Skeletal muscle satellite cell (primary cell): ENCODE results near the gene SPOCK2.

ENCODE experiments used
- H3K27me3 ChIP-seq: 2 replicates; pipeline ENCODE4 v1.7.0; 2013; ENCODE audit warnings: low read length; ENCODE audit not compliant: control insufficient read depth, insufficient read depth
- H3K36me3 ChIP-seq: 2 replicates; pipeline ENCODE4 v1.7.0; 2013; ENCODE audit warnings: mild to moderate bottlenecking, control low read depth, low read length; ENCODE audit not compliant: insufficient read depth
- H3K4me1 ChIP-seq: 2 replicates; pipeline ENCODE4 v1.7.0; 2013; ENCODE audit warnings: low read length; ENCODE audit not compliant: control insufficient read depth, insufficient read depth
- H3K4me2 ChIP-seq: 2 replicates; pipeline ENCODE4 v1.7.0; 2013; ENCODE audit warnings: mild to moderate bottlenecking, low read length
- H3K4me3 ChIP-seq: 2 replicates; pipeline ENCODE4 v1.7.0; 2013; ENCODE audit warnings: low read length
- H3K9ac ChIP-seq: 2 replicates; pipeline ENCODE4 v1.7.0; 2013; ENCODE audit warnings: mild to moderate bottlenecking, low read depth, low read length, moderate library complexity
- H3K9me3 ChIP-seq: replicated peaks from 2 replicates; pipeline ENCODE4 v1.7.0; 2013; ENCODE audit warnings: mild to moderate bottlenecking, control low read depth, low read length

Gene SPOCK2

GRCh38 chr10:72074574-72075375, 13.6 kb downstream of the SPOCK2 start:
- H3K4me3 ChIP-seq: no peak overlapping the region
- no peaks in the 10 kb centered on the region for H3K36me3 ChIP-seq
- no peaks in the 10 kb centered on the region for H3K9me3 ChIP-seq
- H3K27me3 ChIP-seq: peaks cover 7% of the 10 kb centered on the region
- no peaks in the 10 kb centered on the region for H3K4me1 ChIP-seq
- H3K4me2 ChIP-seq: no peak overlapping the region
- H3K9ac ChIP-seq: no peak overlapping the region

DNA sequence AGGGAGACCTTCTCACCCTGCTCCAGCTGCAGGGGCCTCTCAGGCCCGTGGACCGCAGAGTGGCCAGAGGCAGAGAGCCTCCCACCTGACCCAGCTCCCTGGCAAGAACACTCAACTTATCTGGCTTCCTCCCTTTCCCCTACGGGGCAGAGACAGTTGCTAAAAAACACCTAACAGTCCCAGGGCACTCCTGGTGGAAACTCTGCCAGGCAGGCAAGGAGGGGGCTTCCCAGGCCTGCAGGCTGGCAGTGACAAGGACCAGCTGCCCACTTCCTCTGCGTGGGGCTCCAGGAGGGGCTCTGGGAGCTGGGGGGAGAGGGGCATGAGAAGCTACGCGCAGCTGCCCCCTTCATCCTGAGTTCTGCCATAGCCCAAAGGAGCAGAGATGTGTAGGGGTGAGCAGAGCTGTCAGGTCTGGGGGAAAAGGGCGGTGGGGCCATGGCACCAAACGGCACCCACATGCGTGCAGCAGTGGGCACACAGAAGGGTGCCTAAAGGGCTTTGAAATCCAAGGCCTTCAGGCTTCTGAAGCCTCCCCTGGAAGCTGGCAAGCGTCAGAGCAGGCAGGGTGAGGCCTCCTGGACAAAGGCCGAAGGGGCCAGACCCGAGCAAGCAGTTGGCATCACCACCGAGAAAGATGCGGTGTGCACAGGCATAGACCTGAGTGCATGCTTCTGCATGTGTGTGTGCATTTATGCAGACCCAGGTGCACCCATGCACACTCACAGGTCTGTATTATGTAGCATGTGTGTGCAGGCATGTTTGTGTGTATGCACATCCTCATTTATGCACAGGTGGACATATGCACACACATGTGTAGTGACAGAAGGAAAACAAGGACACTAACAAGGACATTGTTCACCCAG, 14.4 kb downstream of the SPOCK2 start:
- Histone ChIP-seq H3K4me1 (peaks cover 1% of the 10 kb centered on the region), H3K36me3 (no peaks in the 10 kb centered on the region)

DNA sequence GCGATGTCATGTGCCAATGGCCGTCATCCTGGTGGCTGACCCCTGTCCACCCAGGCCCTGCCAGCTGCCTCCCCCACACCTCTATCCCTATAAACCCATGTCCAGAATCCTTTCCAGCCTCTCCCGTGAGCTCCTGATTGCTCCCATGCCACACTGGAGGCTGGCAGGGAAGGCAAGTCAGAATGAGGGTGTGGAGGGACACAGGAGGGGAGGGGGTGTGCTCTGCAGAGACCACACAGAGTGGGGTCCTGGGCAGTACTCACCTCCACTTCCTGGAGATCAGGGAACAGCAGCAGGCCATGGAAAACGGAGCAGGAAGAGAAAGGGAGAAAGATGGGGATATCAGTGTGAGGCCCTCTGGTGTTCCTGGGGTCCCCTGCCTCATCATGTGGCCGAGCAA, 15.7 kb downstream of the SPOCK2 start:
- H3K4me1 ChIP-seq: peaks cover 4% of the 10 kb centered on the region
- peaks cover 11% of the 10 kb centered on the region for H3K27me3 ChIP-seq
- no peak overlapping the region for H3K4me2 ChIP-seq
- H3K4me3 ChIP-seq: no peak overlapping the region
- H3K9me3 ChIP-seq: no peaks in the 10 kb centered on the region
- no peaks in the 10 kb centered on the region for H3K36me3 ChIP-seq
- H3K9ac ChIP-seq: no peak overlapping the region

More for the DNA sequence above, 14.4 kb downstream of the SPOCK2 start:
- Histone ChIP-seq H3K9me3 (no peaks in the 10 kb centered on the region), H3K4me3 (no peak overlapping the region), H3K27me3 (peaks cover 7% of the 10 kb centered on the region), H3K9ac (no peak overlapping the region), H3K4me2 (no peak overlapping the region)

GRCh38 chr10:72072046-72072445, 16.3 kb downstream of the SPOCK2 start:
- no peak overlapping the region for H3K4me3 ChIP-seq
- H3K9me3 ChIP-seq: no peaks in the 10 kb centered on the region
- H3K4me2 ChIP-seq: no peak overlapping the region
- peaks cover 4% of the 10 kb centered on the region for H3K4me1 ChIP-seq
- no peak overlapping the region for H3K9ac ChIP-seq
- no peaks in the 10 kb centered on the region for H3K36me3 ChIP-seq
- H3K27me3 ChIP-seq: peaks cover 16% of the 10 kb centered on the region

GRCh38 chr10:72069751-72070526, 18.4 kb downstream of the SPOCK2 start:
- no peaks in the 10 kb centered on the region for H3K36me3 ChIP-seq
- no peak overlapping the region for H3K4me3 ChIP-seq
- H3K9ac ChIP-seq: no peak overlapping the region
- H3K4me1 ChIP-seq: peaks cover 4% of the 10 kb centered on the region
- H3K4me2 ChIP-seq: no peak overlapping the region
- H3K27me3 ChIP-seq: peaks cover 9% of the 10 kb centered on the region
- H3K9me3 ChIP-seq: no peaks in the 10 kb centered on the region

GRCh38 chr10:72068901-72069446, 19.4 kb downstream of the SPOCK2 start:
- Histone ChIP-seq H3K4me1 (peaks cover 4% of the 10 kb centered on the region), H3K36me3 (no peaks in the 10 kb centered on the region), H3K27me3 (peaks cover 9% of the 10 kb centered on the region), H3K4me2 (no peak overlapping the region), H3K4me3 (no peak overlapping the region), H3K9ac (no peak overlapping the region), H3K9me3 (no peaks in the 10 kb centered on the region)

- Histone ChIP-seq H3K27me3 (peaks cover 9% of the 10 kb centered on the region), H3K4me3 (no peak overlapping the region), H3K9ac (no peak overlapping the region), H3K4me1 (peaks cover 4% of the 10 kb centered on the region), H3K4me2 (no peak overlapping the region), H3K9me3 (no peaks in the 10 kb centered on the region), H3K36me3 (no peaks in the 10 kb centered on the region)
Observed at GRCh38 chr10:72068126-72068765, 20.1 kb downstream of the SPOCK2 start.

- H3K9me3 ChIP-seq: no peaks in the 10 kb centered on the region
- no peaks in the 10 kb centered on the region for H3K36me3 ChIP-seq
- peaks cover 9% of the 10 kb centered on the region for H3K27me3 ChIP-seq
- peaks cover 4% of the 10 kb centered on the region for H3K4me1 ChIP-seq
- H3K9ac ChIP-seq: no peak overlapping the region
- no peak overlapping the region for H3K4me3 ChIP-seq
- H3K4me2 ChIP-seq: no peak overlapping the region
Observed at GRCh38 chr10:72067463-72068125, 20.8 kb downstream of the SPOCK2 start.

DNA sequence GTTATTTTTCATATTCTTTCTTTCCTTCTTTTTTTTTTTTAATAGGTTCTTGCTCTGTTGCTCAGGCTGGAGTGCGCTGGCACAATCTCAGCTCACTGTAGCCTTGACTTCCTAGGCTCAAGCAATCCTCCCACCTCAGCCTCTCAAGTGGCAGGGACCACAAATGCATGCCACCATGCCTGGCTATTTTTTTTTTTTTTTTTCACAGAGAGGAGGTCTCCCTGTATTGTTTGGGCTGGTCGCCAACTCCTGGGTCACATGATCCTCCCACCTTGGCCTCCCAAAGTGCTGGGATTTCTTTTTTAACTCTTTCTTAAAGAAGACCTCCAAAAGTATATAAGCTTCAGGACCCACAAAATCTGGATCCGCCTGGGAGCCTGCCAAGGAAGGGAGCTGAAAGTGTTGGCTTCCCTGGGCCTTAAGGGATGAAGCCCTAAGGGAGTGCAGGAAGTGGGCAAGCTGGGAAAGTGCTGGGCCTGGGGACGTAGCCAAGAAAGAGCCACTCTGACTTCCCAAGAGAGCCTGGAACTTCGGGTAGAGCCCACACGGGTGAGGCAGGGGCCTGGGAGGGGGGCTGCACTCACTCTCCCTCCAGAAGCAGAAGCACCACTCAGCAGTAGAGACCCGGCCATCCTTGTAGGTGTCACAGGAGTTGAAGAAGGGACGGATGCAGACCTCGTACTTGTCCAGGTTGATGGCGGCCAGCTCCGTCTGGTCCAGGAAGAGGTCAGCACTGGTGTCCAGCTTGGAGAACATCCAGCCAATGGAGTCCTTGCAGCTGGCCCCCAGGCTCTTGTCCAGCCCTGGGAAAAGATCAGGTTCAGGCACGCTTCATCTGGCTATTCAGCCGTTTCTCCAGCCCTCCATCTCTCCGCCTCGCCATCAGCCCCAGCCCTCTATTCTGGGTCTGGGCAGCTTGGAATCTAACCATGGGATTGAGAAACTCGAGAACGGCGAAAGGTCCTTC, 21.8 kb downstream of the SPOCK2 start:
- H3K4me2 ChIP-seq: no peak overlapping the region
- peaks cover 4% of the 10 kb centered on the region for H3K4me1 ChIP-seq
- H3K27me3 ChIP-seq: peaks cover 9% of the 10 kb centered on the region
- H3K4me3 ChIP-seq: no peak overlapping the region
- no peaks in the 10 kb centered on the region for H3K9me3 ChIP-seq
- no peaks in the 10 kb centered on the region for H3K36me3 ChIP-seq
- no peak overlapping the region for H3K9ac ChIP-seq
